GM19324 (cell line): Measurements from ENCODE around the gene IRAK1.
"Not testable (repeated sequence)": the region's sequence is repeated elsewhere in the genome, so short reads cannot be mapped to it uniquely, and the experiment has no call there.

Experiments
- ATAC-seq: cut with Tn5 transposase; IDR thresholded peaks from one replicate; pipeline ENCODE4 v1.9.1; 2021; ENCODE audit warnings: mild to moderate bottlenecking, moderate library complexity; ENCODE audit not compliant: unreplicated experiment, low FRiP score

The IRAK1 gene

GRCh38 chrX:154004315-154004714 is 15.4 kb downstream of the IRAK1 start:
- ATAC-seq: no peak

- peak; percentile 67 for ATAC-seq
Measured at GRCh38 chrX:154002215-154002719, 17.4 kb downstream of the IRAK1 start.

GRCh38 chrX:154000051-154000450 is 19.7 kb downstream of the IRAK1 start:
- ATAC-seq: no peak

- ATAC-seq: no peak
Measured at GRCh38 chrX:153999359-154000037, 20.2 kb downstream of the IRAK1 start.

GRCh38 chrX:153995504-153995903 is 24.2 kb downstream of the IRAK1 start:
- ATAC-seq: no peak

- ATAC-seq: not testable (repeated sequence)
Measured at GRCh38 chrX:153994398-153994797, 25.3 kb downstream of the IRAK1 start.

- ATAC-seq: no peak
Measured at GRCh38 chrX:153993978-153994377, 25.7 kb downstream of the IRAK1 start.

- no peak for ATAC-seq
Measured at GRCh38 chrX:153993079-153993478, 26.6 kb downstream of the IRAK1 start.

- no peak for ATAC-seq
Measured at GRCh38 chrX:153992180-153992579, 27.5 kb downstream of the IRAK1 start.

GRCh38 chrX:153991013-153991580 is 28.6 kb downstream of the IRAK1 start:
- no peak for ATAC-seq

GRCh38 chrX:153989973-153990655 is 29.6 kb downstream of the IRAK1 start:
- no peak for ATAC-seq

- no peak for ATAC-seq
Measured at GRCh38 chrX:153988493-153988892, 31.2 kb downstream of the IRAK1 start.

GRCh38 chrX:153984351-153985178 is 35.1 kb downstream of the IRAK1 start:
- ATAC-seq: no peak

GRCh38 chrX:153983321-153983801 is 36.3 kb downstream of the IRAK1 start:
- no peak for ATAC-seq

GRCh38 chrX:153981771-153982533 is 37.8 kb downstream of the IRAK1 start:
- ATAC-seq: no peak

- no peak for ATAC-seq
Measured at GRCh38 chrX:153981231-153981630, 38.5 kb downstream of the IRAK1 start.

GRCh38 chrX:153980394-153980793 is 39.3 kb downstream of the IRAK1 start:
- not testable (repeated sequence) for ATAC-seq

- no peak for ATAC-seq
Measured at GRCh38 chrX:153974726-153975286, 44.9 kb downstream of the IRAK1 start.

GRCh38 chrX:153974003-153974725 is 45.5 kb downstream of the IRAK1 start:
- no peak for ATAC-seq
